BJ (cell line): ENCODE measurements around the gene ACTA2. TPM values are rescaled to one million over a fixed set of nuclear protein-coding genes. Genes with fewer than 3 reads are reported as not detected.

Experiments
- CTCF ChIA-PET: fragments of 350-600 bp; formaldehyde crosslinking; extraction: SDS; loops from one replicate; lab custom pipeline; 2021; ENCODE audit warnings: antibody characterized with exemption, inconsistent platforms; lab: Yijun Ruan, JAX
- POLR2A ChIA-PET: fragments of 300-600 bp; sonication (Branson Sonifier 250); formaldehyde crosslinking; extraction: SDS; loops from one replicate; lab custom pipeline; 2021; ENCODE audit warnings: antibody characterized with exemption; lab: Charles Lee
- DNase-seq: peaks from one replicate; pipeline ENCODE4 v3.0.0-alpha.2; 2011; ENCODE audit warnings: low read depth
- H3K27me3 ChIP-seq: 2 replicates; pipeline ENCODE4 v1.6.0; 2011; ENCODE audit warnings: low read length; ENCODE audit not compliant: control insufficient read depth, insufficient read depth
- H3K36me3 ChIP-seq: 2 replicates; pipeline ENCODE4 v1.5.1; 2011; ENCODE audit warnings: low read length; ENCODE audit not compliant: control insufficient read depth, insufficient read depth
- H3K4me3 ChIP-seq: 2 replicates; pipeline ENCODE4 v1.5.1; 2011; ENCODE audit warnings: low read depth, mild to moderate bottlenecking, control low read depth, low read length
- CTCF ChIP-seq: IDR thresholded peaks from 2 replicates; pipeline ENCODE4 v1.5.1; 2011; ENCODE audit warnings: low read depth, mild to moderate bottlenecking, control low read depth, inconsistent platforms, low read length, moderate library complexity; ENCODE audit not compliant: insufficient read depth
- polyA plus RNA-seq: library from polyadenylated mRNA; depleted of rRNA; stranded (reverse); fragments of >200 nt; gene quantifications from 2 replicates; pipeline ENCODE4 v1.2.3, GENCODE V29; 2011; rRNA removed
- small RNA-seq: library from RNA; depleted of rRNA; stranded (forward); fragments of <200 nt; gene quantifications from one replicate; pipeline ENCODE3, GENCODE V24; 2012; ENCODE audit warnings: low replicate concordance, low read depth; ENCODE audit not compliant: insufficient read length

Gene ACTA2
- polyA plus RNA-seq, 1 experiment = 1,821 TPM

- POLR2A ChIA-PET = no interaction called here
- Histone ChIP-seq H3K36me3 (no peaks in the 10 kb centered on the region), H3K27me3 (no peaks in the 10 kb centered on the region), H3K4me3 (no peak overlapping the region)
- CTCF ChIA-PET = interaction anchor here (1.4 kb wide), 1 partner anchor 53 kb away, joined by 5 read pairs; no protein-coding TSS in a partner anchor
- DNase-seq = no peak
- no peak for TF ChIP-seq CTCF
Observed at GRCh38 chr10:88888810-88889445, 63.6 kb downstream of the ACTA2 start.

GRCh38 chr10:88886557-88886956 lies 66.0 kb downstream of the ACTA2 start:
- ChIA-PET POLR2A (no interaction called here), CTCF (interaction anchor here (1.1 to 1.7 kb wide), 2 partner anchors 51 to 56 kb away, joined by 3 to 4 read pairs; no protein-coding TSS in a partner anchor)
- no peaks in the 10 kb centered on the region for H3K27me3 ChIP-seq
- DNase-seq = no peak
- no peaks in the 10 kb centered on the region for H3K36me3 ChIP-seq
- no peak overlapping the region for H3K4me3 ChIP-seq
- no peak for TF ChIP-seq CTCF

Small RNAs within 50 kb of the gene (small RNA-seq; reads per million reads assigned to genes)
- not detected for gene RF02116

Other genes with a start within 250 kb of the ACTA2 start
- gene LIPK, start 246.5 kb downstream of the ACTA2 start, polyA plus RNA-seq = not detected in 2 replicates
- not detected in 2 replicates for gene LIPN, start 192.8 kb downstream of the ACTA2 start, polyA plus RNA-seq
- gene LIPM, start 150.0 kb downstream of the ACTA2 start, polyA plus RNA-seq = not detected in 2 replicates
- not detected in 2 replicates for gene ANKRD22, start 100.9 kb downstream of the ACTA2 start, polyA plus RNA-seq
- gene STAMBPL1, start 72.5 kb downstream of the ACTA2 start, polyA plus RNA-seq = 23.1 and 29.8 TPM in 2 replicates
- 52.3 and 83.2 TPM in 2 replicates for gene FAS, start 38.0 kb upstream of the ACTA2 start, polyA plus RNA-seq